OCI-LY1 (cell line): ENCODE data around the gene KRTAP10-2.

Experiments
- H2AFZ ChIP-seq: fragments of 200-600 bp; sonication (generic), shearing (Covaris generic); 2 replicates; pipeline ENCODE4 v1.6.0; 2014; ENCODE audit warnings: antibody characterized with exemption, mild to moderate bottlenecking, low read length
- H3F3A ChIP-seq: fragments of 200-600 bp; sonication (generic), shearing (Covaris generic); 2 replicates; pipeline ENCODE4 v1.6.0; 2014; ENCODE audit warnings: mild to moderate bottlenecking, antibody characterized with exemption, low read length, moderate library complexity; ENCODE audit not compliant: insufficient read depth
- H3K27ac ChIP-seq: fragments of 200-600 bp; sonication (generic); 2 replicates; pipeline ENCODE4 v1.5.1; 2014; ENCODE audit warnings: low read length, mixed run types, mild to moderate bottlenecking, low read depth; ENCODE audit not compliant: poor library complexity, severe bottlenecking
- H3K27me3 ChIP-seq: fragments of 200-600 bp; sonication (generic); 2 replicates; pipeline ENCODE4 v1.6.0; 2014; ENCODE audit warnings: antibody characterized with exemption, mild to moderate bottlenecking, low read length, moderate library complexity; ENCODE audit not compliant: insufficient read depth
- H3K36me3 ChIP-seq: fragments of 200-600 bp; sonication (generic); 2 replicates; pipeline ENCODE4 v1.6.1; 2014; ENCODE audit warnings: mild to moderate bottlenecking, antibody characterized with exemption, low read length, moderate library complexity, mixed read lengths; ENCODE audit not compliant: insufficient read depth
- H3K4me1 ChIP-seq: fragments of 200-600 bp; sonication (generic); 2 replicates; pipeline ENCODE4 v1.5.1; 2014; ENCODE audit warnings: mild to moderate bottlenecking, low read length, moderate library complexity; ENCODE audit not compliant: insufficient read depth, severe bottlenecking
- H3K4me2 ChIP-seq: fragments of 200-600 bp; sonication (generic), shearing (Covaris generic); 2 replicates; pipeline ENCODE4 v1.6.1; 2014; ENCODE audit warnings: low read length
- H3K4me3 ChIP-seq: fragments of 200-600 bp; sonication (generic); 2 replicates; pipeline ENCODE4 v1.5.1; 2014; ENCODE audit warnings: low read length, low read depth, mild to moderate bottlenecking, mixed read lengths; ENCODE audit not compliant: poor library complexity, severe bottlenecking
- H3K79me2 ChIP-seq: fragments of 200-600 bp; shearing (Covaris generic); 2 replicates; pipeline ENCODE4 v1.6.1; 2016; ENCODE audit warnings: mixed run types, low read length, mixed read lengths; ENCODE audit not compliant: insufficient read depth
- H3K9ac ChIP-seq: fragments of 200-600 bp; sonication (generic), shearing (Covaris generic); 2 replicates; pipeline ENCODE4 v1.6.1; 2014; ENCODE audit warnings: mild to moderate bottlenecking, low read length, mixed read lengths
- H3K9me2 ChIP-seq: fragments of 200-600 bp; sonication (generic), shearing (Covaris generic); 2 replicates; pipeline ENCODE4 v1.6.1; 2014; ENCODE audit warnings: low read depth, mild to moderate bottlenecking, low read length, mixed read lengths
- H3K9me3 ChIP-seq: fragments of 200-600 bp; shearing (Covaris generic); 2 replicates; pipeline ENCODE4 v1.6.1; 2014; ENCODE audit warnings: low read length, mixed read lengths
- H4K20me1 ChIP-seq: fragments of 200-600 bp; sonication (generic), shearing (Covaris generic); 2 replicates; pipeline ENCODE4 v1.6.0; 2016; ENCODE audit warnings: mild to moderate bottlenecking, low read length; ENCODE audit not compliant: insufficient read depth
- EZH2 ChIP-seq: fragments of 200-600 bp; sonication (generic), shearing (Covaris generic); IDR thresholded peaks from 2 replicates; pipeline ENCODE4 v1.8.0; 2017; ENCODE audit warnings: borderline replicate concordance, mixed run types, mild to moderate bottlenecking, antibody characterized with exemption, low read length, moderate library complexity, mixed read lengths
- TF ChIP-seq, protein P1 (sequence below): fragments of 200-600 bp; sonication (generic), shearing (Covaris generic); IDR thresholded peaks from 2 replicates; pipeline ENCODE4 v1.5.1; 2017; ENCODE audit warnings: mild to moderate bottlenecking, antibody characterized with exemption, low read length, moderate library complexity, mixed read lengths

Gene KRTAP10-2

GRCh38 chr21:44589094-44589493 is 37.8 kb upstream of the KRTAP10-2 start:
- Histone ChIP-seq H3F3A (no peaks in the 10 kb centered on the region), H3K27ac (no peak overlapping the region), H3K4me3 (no peak overlapping the region), H3K27me3 (no peaks in the 10 kb centered on the region), H4K20me1 (no peaks in the 10 kb centered on the region), H2AFZ (no peak overlapping the region), H3K4me1 (no peaks in the 10 kb centered on the region), H3K79me2 (no peaks in the 10 kb centered on the region), H3K4me2 (no peak overlapping the region), H3K9me2 (no peaks in the 10 kb centered on the region), H3K9ac (no peak overlapping the region), H3K9me3 (no peaks in the 10 kb centered on the region), H3K36me3 (no peaks in the 10 kb centered on the region)
- TF ChIP-seq, protein P1, sequence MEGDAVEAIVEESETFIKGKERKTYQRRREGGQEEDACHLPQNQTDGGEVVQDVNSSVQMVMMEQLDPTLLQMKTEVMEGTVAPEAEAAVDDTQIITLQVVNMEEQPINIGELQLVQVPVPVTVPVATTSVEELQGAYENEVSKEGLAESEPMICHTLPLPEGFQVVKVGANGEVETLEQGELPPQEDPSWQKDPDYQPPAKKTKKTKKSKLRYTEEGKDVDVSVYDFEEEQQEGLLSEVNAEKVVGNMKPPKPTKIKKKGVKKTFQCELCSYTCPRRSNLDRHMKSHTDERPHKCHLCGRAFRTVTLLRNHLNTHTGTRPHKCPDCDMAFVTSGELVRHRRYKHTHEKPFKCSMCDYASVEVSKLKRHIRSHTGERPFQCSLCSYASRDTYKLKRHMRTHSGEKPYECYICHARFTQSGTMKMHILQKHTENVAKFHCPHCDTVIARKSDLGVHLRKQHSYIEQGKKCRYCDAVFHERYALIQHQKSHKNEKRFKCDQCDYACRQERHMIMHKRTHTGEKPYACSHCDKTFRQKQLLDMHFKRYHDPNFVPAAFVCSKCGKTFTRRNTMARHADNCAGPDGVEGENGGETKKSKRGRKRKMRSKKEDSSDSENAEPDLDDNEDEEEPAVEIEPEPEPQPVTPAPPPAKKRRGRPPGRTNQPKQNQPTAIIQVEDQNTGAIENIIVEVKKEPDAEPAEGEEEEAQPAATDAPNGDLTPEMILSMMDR: no peak
- TF ChIP-seq EZH2: no peak

DNA sequence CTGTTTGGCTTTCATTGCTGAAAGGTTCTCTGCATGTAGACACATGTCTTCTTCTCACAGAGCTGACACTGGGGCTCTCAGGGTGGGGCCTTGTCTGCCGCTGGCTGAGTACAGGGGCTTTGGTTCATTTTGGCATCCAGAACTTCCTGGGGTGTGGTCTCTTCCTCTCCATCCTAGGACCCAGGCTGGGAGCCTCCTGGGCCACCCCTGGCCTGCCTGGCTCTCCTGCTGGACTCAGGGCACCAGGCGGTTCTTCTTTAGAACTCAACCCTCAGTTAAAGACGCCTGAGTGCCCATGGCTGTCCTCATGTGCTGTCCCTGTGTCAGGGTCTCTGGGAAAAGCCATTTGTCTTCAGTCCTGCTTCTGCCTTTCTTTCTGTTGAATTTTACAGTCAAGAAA is 34.6 kb upstream of the KRTAP10-2 start:
- no peaks in the 10 kb centered on the region for H3K9me2 ChIP-seq
- H3K27me3 ChIP-seq: no peaks in the 10 kb centered on the region
- H2AFZ ChIP-seq: no peak overlapping the region
- H4K20me1 ChIP-seq: no peaks in the 10 kb centered on the region
- no peak overlapping the region for H3K27ac ChIP-seq
- H3K4me3 ChIP-seq: no peak overlapping the region
- H3K4me2 ChIP-seq: no peak overlapping the region
- no peaks in the 10 kb centered on the region for H3K4me1 ChIP-seq
- H3K36me3 ChIP-seq: no peaks in the 10 kb centered on the region
- no peaks in the 10 kb centered on the region for H3F3A ChIP-seq
- no peaks in the 10 kb centered on the region for H3K79me2 ChIP-seq
- no peak overlapping the region for H3K9ac ChIP-seq
- TF ChIP-seq, protein P1: no peak
- TF ChIP-seq EZH2: no peak
- H3K9me3 ChIP-seq: no peaks in the 10 kb centered on the region

- Histone ChIP-seq H3K4me1 (no peaks in the 10 kb centered on the region), H3K36me3 (no peaks in the 10 kb centered on the region), H3F3A (no peaks in the 10 kb centered on the region), H3K4me3 (no peak overlapping the region), H3K79me2 (no peaks in the 10 kb centered on the region), H3K9me3 (no peaks in the 10 kb centered on the region), H3K9me2 (no peaks in the 10 kb centered on the region), H3K27ac (no peak overlapping the region), H3K9ac (no peak overlapping the region), H3K27me3 (no peaks in the 10 kb centered on the region), H2AFZ (no peak overlapping the region), H4K20me1 (no peaks in the 10 kb centered on the region), H3K4me2 (no peak overlapping the region)
- TF ChIP-seq EZH2: no peak
- TF ChIP-seq, protein P1: no peak
Observed at GRCh38 chr21:44583800-44584147, 32.5 kb upstream of the KRTAP10-2 start.
